Measurements from ENCODE around the gene ATP1B4.

Gene ATP1B4

GRCh38 chrX:120365968-120366367 lies 4.1 kb downstream of the ATP1B4 start:
- Histone ChIP-seq H3K4me2 (peak overlapping the region; percentile 20; the same call in 1 of the 2 replicates), H2AFZ (ENCODE audit: low read depth) (peak overlapping the region; percentile 40; the same call in 1 of the 2 replicates), H4K20me1 (ENCODE audit: insufficient read depth) (no peaks in the 10 kb centered on the region), H3K4me1 (ENCODE audit: low read depth, poor library complexity, severe bottlenecking) (peaks cover 20% of the 10 kb centered on the region), H3K4me3 (IDR thresholded peaks at IDR 0.05; ENCODE audit: insufficient read depth, low read depth, low read length) (no peak overlapping the region), H3K27me3 (ENCODE audit: insufficient read depth, low read depth) (no peaks in the 10 kb centered on the region), H3K9ac (no peak overlapping the region), H3K27ac (peak overlapping the region; percentile 9; the same call in 1 of the 2 replicates), H3K79me2 (ENCODE audit: insufficient read depth, low read depth) (no peaks in the 10 kb centered on the region), H3K36me3 (ENCODE audit: insufficient read depth) (no peaks in the 10 kb centered on the region)
- no peak for TF ChIP-seq CTCF (conservative IDR thresholded peaks at IDR 0.05; ENCODE audit: low read depth, low read length)

- peaks cover 20% of the 10 kb centered on the region for H3K4me1 ChIP-seq (ENCODE audit: low read depth, poor library complexity, severe bottlenecking)
- H2AFZ ChIP-seq (ENCODE audit: low read depth) = no peak overlapping the region
- H3K4me3 ChIP-seq (IDR thresholded peaks at IDR 0.05; ENCODE audit: insufficient read depth, low read depth, low read length) = no peak overlapping the region
- no peaks in the 10 kb centered on the region for H3K27me3 ChIP-seq (ENCODE audit: insufficient read depth, low read depth)
- H3K79me2 ChIP-seq (ENCODE audit: insufficient read depth, low read depth) = no peaks in the 10 kb centered on the region
- H4K20me1 ChIP-seq (ENCODE audit: insufficient read depth) = no peaks in the 10 kb centered on the region
- H3K9ac ChIP-seq = no peak overlapping the region
- no peak overlapping the region for H3K4me2 ChIP-seq
- no peak for TF ChIP-seq CTCF (conservative IDR thresholded peaks at IDR 0.05; ENCODE audit: low read depth, low read length)
- H3K36me3 ChIP-seq (ENCODE audit: insufficient read depth) = no peaks in the 10 kb centered on the region
- H3K27ac ChIP-seq = no peak overlapping the region
These were observed 4.9 kb downstream of the ATP1B4 start for GRCh38 chrX:120366794-120367193.

- H3K27me3 ChIP-seq (ENCODE audit: insufficient read depth, low read depth) = no peaks in the 10 kb centered on the region
- no peak overlapping the region for H2AFZ ChIP-seq (ENCODE audit: low read depth)
- H3K36me3 ChIP-seq (ENCODE audit: insufficient read depth) = no peaks in the 10 kb centered on the region
- no peak overlapping the region for H3K4me2 ChIP-seq
- no peaks in the 10 kb centered on the region for H3K79me2 ChIP-seq (ENCODE audit: insufficient read depth, low read depth)
- TF ChIP-seq CTCF (conservative IDR thresholded peaks at IDR 0.05; ENCODE audit: low read depth, low read length) = no peak
- peaks cover 20% of the 10 kb centered on the region for H3K4me1 ChIP-seq (ENCODE audit: low read depth, poor library complexity, severe bottlenecking)
- no peak overlapping the region for H3K4me3 ChIP-seq (IDR thresholded peaks at IDR 0.05; ENCODE audit: insufficient read depth, low read depth, low read length)
- no peak overlapping the region for H3K27ac ChIP-seq
- no peaks in the 10 kb centered on the region for H4K20me1 ChIP-seq (ENCODE audit: insufficient read depth)
- H3K9ac ChIP-seq = no peak overlapping the region
These were observed 5.7 kb downstream of the ATP1B4 start for GRCh38 chrX:120367402-120368109.

- no peaks in the 10 kb centered on the region for H3K4me1 ChIP-seq (ENCODE audit: low read depth, poor library complexity, severe bottlenecking)
- no peak overlapping the region for H3K27ac ChIP-seq
- H3K79me2 ChIP-seq (ENCODE audit: insufficient read depth, low read depth) = no peaks in the 10 kb centered on the region
- H3K4me2 ChIP-seq = no peak overlapping the region
- H3K36me3 ChIP-seq (ENCODE audit: insufficient read depth) = no peaks in the 10 kb centered on the region
- no peak for TF ChIP-seq CTCF (conservative IDR thresholded peaks at IDR 0.05; ENCODE audit: low read depth, low read length)
- no peak overlapping the region for H3K4me3 ChIP-seq (IDR thresholded peaks at IDR 0.05; ENCODE audit: insufficient read depth, low read depth, low read length)
- H3K27me3 ChIP-seq (ENCODE audit: insufficient read depth, low read depth) = no peaks in the 10 kb centered on the region
- no peaks in the 10 kb centered on the region for H4K20me1 ChIP-seq (ENCODE audit: insufficient read depth)
- no peak overlapping the region for H2AFZ ChIP-seq (ENCODE audit: low read depth)
- no peak overlapping the region for H3K9ac ChIP-seq
These were observed 10.9 kb downstream of the ATP1B4 start for GRCh38 chrX:120372667-120373370.
